HG03565 (cell line): ENCODE measurements around the gene MLLT6.

Experiments used
- ATAC-seq: cut with Tn5 transposase; IDR thresholded peaks from one replicate; pipeline ENCODE4 v1.9.1; 2021; ENCODE audit warnings: mild to moderate bottlenecking, moderate library complexity; ENCODE audit not compliant: unreplicated experiment

MLLT6 gene

GRCh38 chr17:38704606-38705522, at the start of gene MLLT6:
Gene MLLT6 (plus strand): TSS chr17:38705273. CDS start chr17:38705633, 360 bp downstream.
- no peak for ATAC-seq

- no peak for ATAC-seq
Measured at GRCh38 chr17:38656959-38657823, 47.9 kb upstream of the MLLT6 start.

GRCh38 chr17:38657824-38658740, 47.0 kb upstream of the MLLT6 start:
- no peak for ATAC-seq

GRCh38 chr17:38658741-38659345, 46.2 kb upstream of the MLLT6 start:
- ATAC-seq: no peak

- ATAC-seq: no peak
Measured at GRCh38 chr17:38659415-38659814, 45.7 kb upstream of the MLLT6 start.

- no peak for ATAC-seq
Measured at GRCh38 chr17:38660097-38661025, 44.7 kb upstream of the MLLT6 start.

GRCh38 chr17:38663125-38663751, 41.8 kb upstream of the MLLT6 start:
- ATAC-seq: no peak

GRCh38 chr17:38663964-38664644, 41.0 kb upstream of the MLLT6 start:
- no peak for ATAC-seq

- ATAC-seq: no peak
Measured at GRCh38 chr17:38667099-38667786, 37.8 kb upstream of the MLLT6 start.

- no peak for ATAC-seq
Measured at GRCh38 chr17:38667787-38668122, 37.3 kb upstream of the MLLT6 start.

GRCh38 chr17:38669520-38669919, 35.6 kb upstream of the MLLT6 start:
- ATAC-seq: no peak

GRCh38 chr17:38671939-38672720, 32.9 kb upstream of the MLLT6 start:
- ATAC-seq: no peak

GRCh38 chr17:38672788-38673706, 32.0 kb upstream of the MLLT6 start:
- ATAC-seq: no peak

- ATAC-seq: no peak
Measured at GRCh38 chr17:38673707-38674013, 31.4 kb upstream of the MLLT6 start.

- no peak for ATAC-seq
Measured at GRCh38 chr17:38674014-38674748, 30.9 kb upstream of the MLLT6 start.
